IMR-90 (cell line): ENCODE results near the gene IFRD2. TPM values are rescaled to one million over a fixed set of nuclear protein-coding genes. Genes with fewer than 3 reads are reported as not detected.

Experiments
- ATAC-seq: fragments of 200-7000 bp; cut with Tn5 transposase; 2 replicates; pipeline ENCODE4 v1.9.1; 2020; ENCODE audit warnings: low read depth, mild to moderate bottlenecking, moderate library complexity
- BruUV-seq: library from RNA; stranded (reverse); fragments of 400-500 nt; replicated peaks from 2 replicates; lab custom pipeline; 2021; lab: Mats Ljungman, UMichigan
- CTCF ChIA-PET: fragments of 300-600 bp; formaldehyde crosslinking; extraction: SDS; loops from one replicate; lab custom pipeline; 2021; ENCODE audit warnings: antibody characterized with exemption; lab: Yijun Ruan, JAX
- POLR2A ChIA-PET: fragments of 300-600 bp; sonication (Branson Sonifier 250); formaldehyde crosslinking; loops from one replicate; lab custom pipeline; 2022; ENCODE audit warnings: antibody characterized with exemption; ENCODE audit not compliant: unreplicated experiment; lab: Charles Lee
- DNase-seq: peaks from one replicate; pipeline ENCODE4 v3.0.0; 2013
- H2AFZ ChIP-seq: replicated peaks from 2 replicates; pipeline ENCODE3; 2013; ENCODE audit warnings: low read length, mild to moderate bottlenecking; ENCODE audit not compliant: poor library complexity
- H2AK5ac ChIP-seq: 2 replicates; pipeline ENCODE4 v1.6.1; 2013; ENCODE audit warnings: low read depth, low read length, inconsistent platforms
- H2AK9ac ChIP-seq: replicated peaks from 2 replicates; pipeline ENCODE3; 2013; ENCODE audit warnings: mild to moderate bottlenecking, low read depth, low read length, moderate library complexity; ENCODE audit not compliant: poor library complexity
- H2BK120ac ChIP-seq: 2 replicates; pipeline ENCODE4 v1.6.1; 2013; ENCODE audit warnings: low read depth, low read length, inconsistent platforms
- H2BK15ac ChIP-seq: 3 replicates; pipeline ENCODE4 v1.6.1; 2013; ENCODE audit warnings: low read depth, low read length, inconsistent platforms
- H2BK20ac ChIP-seq: 2 replicates; pipeline ENCODE4 v1.6.1; 2013; ENCODE audit warnings: low read depth, mild to moderate bottlenecking, inconsistent platforms, low read length, moderate library complexity
- H2BK5ac ChIP-seq: 2 replicates; pipeline ENCODE4 v1.6.1; 2013; ENCODE audit warnings: mild to moderate bottlenecking, low read depth, low read length, inconsistent platforms; ENCODE audit not compliant: poor library complexity, severe bottlenecking
- H3K14ac ChIP-seq: replicated peaks from 2 replicates; pipeline ENCODE4 v1.6.1; 2013; ENCODE audit warnings: low read depth, low read length, inconsistent platforms
- H3K18ac ChIP-seq: 2 replicates; pipeline ENCODE4 v1.6.1; 2013; ENCODE audit warnings: low read depth, low read length, control low read depth
- H3K23ac ChIP-seq: 2 replicates; pipeline ENCODE4 v1.6.1; 2013; ENCODE audit warnings: low read depth, low read length, inconsistent platforms
- H3K27ac ChIP-seq: 2 replicates; pipeline ENCODE4 v1.5.1; 2013; ENCODE audit warnings: mild to moderate bottlenecking, control low read depth, low read length; ENCODE audit not compliant: insufficient read depth
- H3K27me3 ChIP-seq: 2 replicates; pipeline ENCODE4 v1.6.1; 2013; ENCODE audit warnings: low read length; ENCODE audit not compliant: control insufficient read depth, insufficient read depth
- H3K36me3 ChIP-seq: 2 replicates; pipeline ENCODE4 v1.6.1; 2013; ENCODE audit warnings: low read length, mixed read lengths; ENCODE audit not compliant: control insufficient read depth, insufficient read depth
- H3K4ac ChIP-seq: 2 replicates; pipeline ENCODE4 v1.6.1; 2013; ENCODE audit warnings: low read depth, low read length, inconsistent platforms
- H3K4me1 ChIP-seq: 2 replicates; pipeline ENCODE4 v1.6.1; 2013; ENCODE audit warnings: low read length, mixed read lengths; ENCODE audit not compliant: control insufficient read depth, insufficient read depth
- H3K4me2 ChIP-seq: 2 replicates; pipeline ENCODE4 v1.6.1; 2013; ENCODE audit warnings: low read depth, mild to moderate bottlenecking, control low read depth, low read length, moderate library complexity
- H3K4me3 ChIP-seq: 2 replicates; pipeline ENCODE4 v1.5.1; 2013; ENCODE audit warnings: low read depth, mild to moderate bottlenecking, control low read depth, low read length, moderate library complexity; ENCODE audit not compliant: insufficient read depth
- H3K56ac ChIP-seq: 2 replicates; pipeline ENCODE4 v1.6.1; 2013; ENCODE audit warnings: low read length, inconsistent platforms; ENCODE audit not compliant: insufficient read depth; ENCODE audit errors: extremely low read depth
- H3K79me1 ChIP-seq, 2 experiments: 2 replicates each; pipeline ENCODE4 v1.6.1; 2013; ENCODE audit warnings: low read length in 2 of 2, inconsistent platforms in 1 of 2, low read depth in 1 of 2
- H3K9ac ChIP-seq: 2 replicates; pipeline ENCODE4 v1.6.1; 2013; ENCODE audit warnings: low read depth, low read length, control low read depth
- H3K9me1 ChIP-seq: 2 replicates; pipeline ENCODE4 v1.6.1; 2013; ENCODE audit warnings: low read length, inconsistent platforms; ENCODE audit not compliant: insufficient read depth
- H3K9me3 ChIP-seq: 2 replicates; pipeline ENCODE4 v1.6.1; 2013; ENCODE audit warnings: low read length; ENCODE audit not compliant: control insufficient read depth, insufficient read depth
- H4K20me1 ChIP-seq: 2 replicates; pipeline ENCODE4 v1.6.1; 2013; ENCODE audit warnings: low read length, inconsistent platforms; ENCODE audit not compliant: insufficient read depth
- H4K5ac ChIP-seq: 2 replicates; pipeline ENCODE4 v1.6.1; 2013; ENCODE audit warnings: mild to moderate bottlenecking, low read depth, low read length, control low read depth
- H4K8ac ChIP-seq, 2 experiments: 2 replicates each; pipeline ENCODE4 v1.6.1; 2013; ENCODE audit warnings: low read depth in 2 of 2, low read length in 2 of 2, control low read depth in 1 of 2, inconsistent platforms in 1 of 2
- H4K91ac ChIP-seq: 2 replicates; pipeline ENCODE4 v1.6.1; 2013; ENCODE audit warnings: low read depth, low read length, inconsistent platforms; ENCODE audit not compliant: insufficient read depth
- BHLHE40 ChIP-seq: fragments of 150-350 bp; IDR thresholded peaks from 2 replicates; pipeline ENCODE4 v1.6.1; 2016; ENCODE audit warnings: mild to moderate bottlenecking, low read depth, low read length
- CEBPB ChIP-seq: IDR thresholded peaks from 2 replicates; pipeline ENCODE4 v1.6.1; 2012; ENCODE audit warnings: low read depth, low read length, improper control_type of control experiment
- FOS ChIP-seq: fragments of 150-350 bp; IDR thresholded peaks from 2 replicates; pipeline ENCODE4 v1.6.1; 2016; ENCODE audit warnings: low read depth, low read length
- MAZ ChIP-seq: IDR thresholded peaks from 2 replicates; pipeline ENCODE4 v1.6.1; 2012; ENCODE audit warnings: low read depth, mild to moderate bottlenecking, low read length, improper control_type of control experiment, moderate library complexity, borderline replicate concordance
- MXI1 ChIP-seq: IDR thresholded peaks from 2 replicates; pipeline ENCODE4 v1.6.1; 2012; ENCODE audit warnings: low read depth, mild to moderate bottlenecking, low read length, moderate library complexity, borderline replicate concordance
- NFE2L2 ChIP-seq: fragments of 150-350 bp; IDR thresholded peaks from 2 replicates; pipeline ENCODE4 v1.6.1; 2016; ENCODE audit warnings: low read depth, mild to moderate bottlenecking, low read length
- POLR2A ChIP-seq: IDR thresholded peaks from 2 replicates; pipeline ENCODE4 v1.6.1; 2012; ENCODE audit warnings: mild to moderate bottlenecking, low read depth, low read length
- SMC3 ChIP-seq: fragments of 150-350 bp; IDR thresholded peaks from 2 replicates; pipeline ENCODE4 v1.6.1; 2016; ENCODE audit warnings: low read depth, mild to moderate bottlenecking, antibody characterized with exemption, low read length, moderate library complexity
- WGBS, 2 experiments: methylation state at CpG; one replicate each; pipeline versions ENCODE4 v1.1.5 to v1.1.7; 2013; ENCODE audit warnings: missing lambda C conversion rate in 2 of 2; ENCODE audit not compliant: insufficient read length in 1 of 2; ENCODE audit errors: extremely low coverage in 2 of 2; 5-methylcytosine and 5-hydroxymethylcytosine counted together
- dilution Hi-C: fragments of 300-500 bp; cut with HindIII; formaldehyde crosslinking; loops from one replicate; pipeline ENCODE4 v1.14.3; 2018; ENCODE audit warnings: low sequenced_read_pairs; ENCODE audit not compliant: unreplicated experiment
- in situ Hi-C: fragments of 300-500 bp; cut with MboI; formaldehyde crosslinking; loops from 3 replicates; pipeline ENCODE4 v1.14.3; 2019; ENCODE audit warnings: low sequenced_read_pairs, inconsistent platforms, mixed read lengths
- intact Hi-C: fragments of 100-400 bp; cut with micrococcal nuclease; formaldehyde crosslinking; loops from 2 replicates; pipeline ENCODE4 v1.10.0; 2022
- polyA plus RNA-seq, 3 experiments: library from polyadenylated mRNA; depleted of rRNA; stranded (reverse); fragments of >200 nt; gene quantifications; 2 replicates each; pipeline ENCODE4 v1.2.3, GENCODE V29; 2012; ENCODE audit warnings: low replicate concordance in 1 of 3
- total RNA-seq: library from RNA; depleted of rRNA; stranded (reverse); fragments of >200 nt; gene quantifications from 2 replicates; pipeline ENCODE4 v1.2.3, GENCODE V29; 2012
- TF ChIP-seq, protein P1 (sequence below): conservative IDR thresholded peaks from 2 replicates; pipeline ENCODE4 v1.5.1; 2012; ENCODE audit warnings: mild to moderate bottlenecking, low read depth, low read length, improper control_type of control experiment

IFRD2 gene
- total and polyA plus RNA-seq, 2 of the 4 experiments (the other 2 are of a cell fraction): 52.7 to 79.1 TPM

DNA sequence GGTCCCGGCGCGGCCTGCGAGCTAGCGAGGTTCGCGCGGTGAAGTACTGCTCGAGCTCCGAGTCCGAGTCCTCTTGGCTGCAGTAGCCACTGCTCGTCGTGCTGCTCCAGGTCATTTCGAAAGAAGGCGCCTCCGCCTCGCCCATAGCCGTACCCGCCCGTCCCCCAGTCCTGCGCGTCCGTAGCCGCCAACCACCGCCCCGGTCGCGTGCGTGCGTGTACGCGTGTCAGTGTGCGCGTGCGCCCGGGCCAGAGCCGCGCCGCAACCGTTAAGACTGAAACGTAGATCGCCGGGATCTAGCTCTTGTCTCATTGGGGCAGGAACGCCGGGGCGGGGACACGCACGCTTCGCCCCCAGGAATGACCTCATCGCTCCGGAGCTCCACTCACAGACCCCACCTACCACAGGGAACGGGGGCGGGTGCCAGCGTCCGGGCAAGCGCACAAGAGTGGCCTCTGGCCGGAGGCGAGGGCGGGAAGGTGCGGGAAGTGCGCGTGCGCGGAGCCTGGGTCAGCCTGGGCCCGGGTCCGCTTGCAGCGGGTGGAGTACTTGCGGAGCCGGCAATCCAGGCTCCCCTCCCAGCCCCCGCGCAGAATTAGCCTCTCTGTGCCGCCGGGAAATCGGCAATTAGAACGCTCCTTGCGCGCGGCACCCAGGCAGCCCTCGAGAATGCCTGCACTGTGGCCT, 45.1 kb upstream of the IFRD2 start:
- Histone ChIP-seq H3K4me1 (peaks cover 32% of the 10 kb centered on the region), H3K79me1 (peaks cover 15 to 60% of the 10 kb centered on the region in 2 experiments; a peak in 3 of 4 replicates), H3K27ac (peak overlapping the region; percentile 84), H2BK15ac (no peak overlapping the region), H3K4me2 (peak overlapping the region; percentile 62), H3K4me3 (peak overlapping the region; percentile 73), H2BK20ac (no peak overlapping the region), H4K91ac (peak overlapping the region; percentile 96), H3K18ac (peak overlapping the region; percentile 6; the same call in 1 of the 2 replicates), H4K8ac (peak overlapping the region; percentile 96 to 99), H3K56ac (peak overlapping the region; percentile 94; the same call in 1 of the 2 replicates), H3K9me1 (peaks cover 26% of the 10 kb centered on the region), H3K4ac (peak overlapping the region; percentile 91), H4K20me1 (peaks cover 39% of the 10 kb centered on the region), H2BK120ac (peak overlapping the region; percentile 60; the same call in 1 of the 2 replicates), H2AK9ac (peak overlapping the region; percentile 99), H2BK5ac (peak overlapping the region; percentile 81), H2AK5ac (peak overlapping the region; percentile 96), H4K5ac (peak overlapping the region; percentile 59), H3K23ac (peak overlapping the region; percentile 84; the same call in 1 of the 2 replicates), H3K14ac (peak overlapping the region; percentile 96), H2AFZ (peak overlapping the region; percentile 94), H3K9me3 (no peaks in the 10 kb centered on the region), H3K36me3 (peaks cover 3% of the 10 kb centered on the region), H3K9ac (peak overlapping the region; percentile 91), H3K27me3 (no peaks in the 10 kb centered on the region)
- POLR2A ChIA-PET: interaction anchor here (0.7 to 1.4 kb wide), 4 partner anchors 9 to 45 kb away, joined by 3 to 6 read pairs (median 4); partner anchors contain the start of genes IFRD2 and TUSC2
- CTCF ChIA-PET: interaction anchor here (0.8 to 1.2 kb wide), 2 partner anchors 9 to 13 kb away, joined by 4 read pairs; partner anchors contain the start of gene TUSC2
- DNase-seq (peak; percentile 99), ATAC-seq (peak; percentile 88)
- in situ Hi-C loops (loop anchor here (25.0 kb wide), 3 partner anchors 1050 to 1825 kb away; partner anchors contain the start of genes ABHD14B, GPR62, MANF and PCBP4), dilution Hi-C loops (no loop called here), intact Hi-C loops (no loop called here)
- BruUV-seq: no TSS peak
- WGBS, 2 experiments: 1% methylated on average over 61 of the region's 79 CpGs; no CpG with 5 or more reads in 1 of the 2 experiments
- TF ChIP-seq SMC3: no peak
- peak; percentile 92 for TF ChIP-seq MXI1
- TF ChIP-seq POLR2A: peak; percentile 90
- peak; percentile 98 for TF ChIP-seq BHLHE40
- TF ChIP-seq, protein P1, sequence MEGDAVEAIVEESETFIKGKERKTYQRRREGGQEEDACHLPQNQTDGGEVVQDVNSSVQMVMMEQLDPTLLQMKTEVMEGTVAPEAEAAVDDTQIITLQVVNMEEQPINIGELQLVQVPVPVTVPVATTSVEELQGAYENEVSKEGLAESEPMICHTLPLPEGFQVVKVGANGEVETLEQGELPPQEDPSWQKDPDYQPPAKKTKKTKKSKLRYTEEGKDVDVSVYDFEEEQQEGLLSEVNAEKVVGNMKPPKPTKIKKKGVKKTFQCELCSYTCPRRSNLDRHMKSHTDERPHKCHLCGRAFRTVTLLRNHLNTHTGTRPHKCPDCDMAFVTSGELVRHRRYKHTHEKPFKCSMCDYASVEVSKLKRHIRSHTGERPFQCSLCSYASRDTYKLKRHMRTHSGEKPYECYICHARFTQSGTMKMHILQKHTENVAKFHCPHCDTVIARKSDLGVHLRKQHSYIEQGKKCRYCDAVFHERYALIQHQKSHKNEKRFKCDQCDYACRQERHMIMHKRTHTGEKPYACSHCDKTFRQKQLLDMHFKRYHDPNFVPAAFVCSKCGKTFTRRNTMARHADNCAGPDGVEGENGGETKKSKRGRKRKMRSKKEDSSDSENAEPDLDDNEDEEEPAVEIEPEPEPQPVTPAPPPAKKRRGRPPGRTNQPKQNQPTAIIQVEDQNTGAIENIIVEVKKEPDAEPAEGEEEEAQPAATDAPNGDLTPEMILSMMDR: no peak
- TF ChIP-seq NFE2L2: no peak
- peak; percentile 16; the same call in 1 of the 2 replicates for TF ChIP-seq FOS
- TF ChIP-seq MAZ: peak; percentile 83; the same call in 1 of the 2 replicates
- TF ChIP-seq CEBPB: peak; percentile 32
